GM13976 (cell line): ENCODE data around the gene NTM.
"Not testable (repeated sequence)": the region's sequence is repeated elsewhere in the genome, so short reads cannot be mapped to it uniquely, and the experiment has no call there.

ENCODE experiments used
- DNase-seq: peaks from one replicate; pipeline ENCODE4 v3.0.0; 2012; ENCODE audit warnings: low spot score
- CTCF ChIP-seq: IDR thresholded peaks from 2 replicates; pipeline ENCODE4 v1.5.1; 2012; ENCODE audit warnings: borderline replicate concordance, mild to moderate bottlenecking; ENCODE audit not compliant: insufficient read depth; ENCODE audit errors: extremely low read depth, missing control alignments, control extremely low read depth
- in situ Hi-C: fragments of 300-500 bp; cut with MboI; formaldehyde crosslinking; loops from one replicate; pipeline ENCODE4 v1.12.0; 2022; ENCODE audit warnings: low sequenced_read_pairs, mixed read lengths, inconsistent platforms; ENCODE audit not compliant: unreplicated experiment

Gene NTM

GRCh38 chr11:132058211-132058772 lies 687.9 kb downstream of the NTM start:
- DNase-seq: no peak
- no peak for TF ChIP-seq CTCF
- in situ Hi-C loops: no loop called here

GRCh38 chr11:132060567-132060966 lies 690.2 kb downstream of the NTM start:
- TF ChIP-seq CTCF: no peak
- in situ Hi-C loops: no loop called here
- no peak for DNase-seq

GRCh38 chr11:132062031-132062430 lies 691.6 kb downstream of the NTM start:
- no peak for TF ChIP-seq CTCF
- DNase-seq: no peak
- in situ Hi-C loops: no loop called here

GRCh38 chr11:132062541-132062940 lies 692.1 kb downstream of the NTM start:
- no peak for TF ChIP-seq CTCF
- no peak for DNase-seq
- in situ Hi-C loops: no loop called here

- in situ Hi-C loops: no loop called here
- DNase-seq: no peak
- TF ChIP-seq CTCF: no peak
These were observed 694.7 kb downstream of the NTM start for GRCh38 chr11:132064987-132065620.

GRCh38 chr11:132068556-132068955 lies 698.1 kb downstream of the NTM start:
- in situ Hi-C loops: no loop called here
- TF ChIP-seq CTCF: no peak

GRCh38 chr11:132069593-132069992 lies 699.2 kb downstream of the NTM start:
- DNase-seq, in situ Hi-C loops: not testable (repeated sequence)

More at GRCh38 chr11:132068556-132068955, 698.1 kb downstream of the NTM start:
- no peak for DNase-seq

GRCh38 chr11:132070907-132071306 lies 700.5 kb downstream of the NTM start:
- in situ Hi-C loops: not testable (repeated sequence)

More at GRCh38 chr11:132070907-132071306, 700.5 kb downstream of the NTM start:
- DNase-seq: not testable (repeated sequence)
